Left hindlimb (tissue), 1 donor: Measurements from ENCODE around the gene ATP7B.
"Not testable (repeated sequence)": the region's sequence is repeated elsewhere in the genome, so short reads cannot be mapped to it uniquely, and the experiment has no call there.

Experiments
- DNase-seq: peaks from one replicate; pipeline ENCODE4 v3.0.0-alpha.2; 2018

Gene ATP7B

DNA sequence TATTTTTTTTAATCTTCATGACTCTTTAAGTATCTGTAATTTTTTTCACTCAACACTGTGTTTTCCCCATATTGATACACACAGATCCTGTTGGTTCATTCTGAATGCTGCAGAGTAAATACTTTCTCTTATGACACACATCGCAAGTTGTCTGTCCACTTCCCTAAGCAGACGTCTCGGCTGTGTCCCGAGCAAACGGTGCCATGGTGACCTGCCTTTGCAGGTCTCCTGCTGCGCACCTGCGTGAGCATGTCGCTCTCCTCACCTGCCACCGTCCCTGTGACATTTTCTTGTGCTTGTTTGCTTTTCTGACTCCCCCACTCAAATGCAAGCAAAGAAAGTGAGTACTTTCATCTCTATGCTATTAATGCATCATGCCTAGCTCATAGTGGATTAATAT, 91.7 kb downstream of the ATP7B start:
- no peak for DNase-seq

DNA sequence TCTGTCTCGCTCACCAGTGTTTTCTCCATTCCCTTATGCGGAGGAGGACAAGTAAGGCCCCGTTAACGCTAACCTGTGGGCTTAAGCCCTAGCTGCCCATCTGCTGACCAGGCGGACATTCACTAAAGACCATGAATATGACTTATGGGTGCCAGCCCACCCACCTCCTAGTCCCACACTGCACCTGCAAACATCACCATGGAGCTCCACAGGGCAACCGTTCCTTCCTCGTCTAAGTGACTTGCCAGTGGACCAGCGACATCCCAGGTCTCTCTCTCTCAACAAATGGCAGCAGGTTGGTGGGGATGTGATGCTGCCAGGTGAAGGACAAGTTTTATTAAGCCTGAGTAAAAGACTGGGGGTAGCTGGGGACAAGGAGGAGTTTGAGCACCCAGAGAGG, 94.3 kb downstream of the ATP7B start:
- no peak for DNase-seq

DNA sequence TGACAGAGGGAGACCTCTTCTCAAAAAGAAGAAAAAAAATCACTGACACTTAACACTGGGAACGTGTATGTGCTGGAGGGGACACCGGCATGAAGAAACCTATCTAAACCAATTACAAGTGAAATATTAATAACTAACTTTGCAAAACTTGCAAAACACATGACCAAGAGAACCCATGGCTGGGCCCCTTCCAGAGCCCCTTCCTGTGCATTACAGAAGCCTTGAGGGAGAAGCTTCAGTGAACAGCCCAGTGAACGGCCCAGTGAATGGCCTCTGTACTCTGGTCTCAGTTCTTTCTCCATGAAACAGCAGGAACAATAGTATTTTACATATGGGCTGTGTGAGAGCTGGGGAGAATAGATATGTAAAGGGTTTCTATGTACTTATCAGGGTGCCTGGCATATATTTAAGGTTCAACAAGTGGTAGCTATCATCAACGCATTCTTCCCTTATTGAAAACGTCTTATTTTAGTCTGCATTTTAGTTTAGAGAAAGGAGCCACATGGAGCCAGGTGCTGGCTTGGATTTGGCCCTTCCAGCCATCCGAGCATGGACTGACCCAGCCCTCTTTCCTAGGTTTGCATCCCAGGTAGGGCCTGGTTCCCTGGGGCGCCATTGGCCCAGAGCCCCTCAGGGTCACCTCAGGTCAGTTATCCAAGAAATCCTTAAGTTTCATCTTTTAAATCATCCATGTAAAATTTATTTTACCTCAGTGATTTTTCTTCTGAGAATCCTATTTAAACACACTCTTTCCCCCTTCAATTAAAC, 95.0 kb downstream of the ATP7B start:
- no peak for DNase-seq

DNA sequence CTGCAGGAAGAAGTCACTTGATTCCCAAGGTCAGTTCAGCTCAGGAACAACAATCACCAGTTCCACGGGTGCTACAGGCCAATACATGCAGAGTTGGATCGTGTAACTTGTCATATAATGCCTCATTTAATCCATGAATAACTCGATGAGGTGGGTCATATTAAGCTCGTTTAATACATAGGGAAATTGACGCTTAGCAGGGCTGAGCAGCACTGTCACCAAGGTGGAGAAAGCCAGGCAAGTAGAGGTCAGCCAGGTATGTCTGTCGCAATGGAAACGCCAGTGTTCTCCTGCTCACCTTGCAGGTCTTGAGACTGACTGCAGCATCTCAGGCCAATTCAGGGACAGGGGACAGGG, 97.1 kb downstream of the ATP7B start:
- DNase-seq: no peak

DNA sequence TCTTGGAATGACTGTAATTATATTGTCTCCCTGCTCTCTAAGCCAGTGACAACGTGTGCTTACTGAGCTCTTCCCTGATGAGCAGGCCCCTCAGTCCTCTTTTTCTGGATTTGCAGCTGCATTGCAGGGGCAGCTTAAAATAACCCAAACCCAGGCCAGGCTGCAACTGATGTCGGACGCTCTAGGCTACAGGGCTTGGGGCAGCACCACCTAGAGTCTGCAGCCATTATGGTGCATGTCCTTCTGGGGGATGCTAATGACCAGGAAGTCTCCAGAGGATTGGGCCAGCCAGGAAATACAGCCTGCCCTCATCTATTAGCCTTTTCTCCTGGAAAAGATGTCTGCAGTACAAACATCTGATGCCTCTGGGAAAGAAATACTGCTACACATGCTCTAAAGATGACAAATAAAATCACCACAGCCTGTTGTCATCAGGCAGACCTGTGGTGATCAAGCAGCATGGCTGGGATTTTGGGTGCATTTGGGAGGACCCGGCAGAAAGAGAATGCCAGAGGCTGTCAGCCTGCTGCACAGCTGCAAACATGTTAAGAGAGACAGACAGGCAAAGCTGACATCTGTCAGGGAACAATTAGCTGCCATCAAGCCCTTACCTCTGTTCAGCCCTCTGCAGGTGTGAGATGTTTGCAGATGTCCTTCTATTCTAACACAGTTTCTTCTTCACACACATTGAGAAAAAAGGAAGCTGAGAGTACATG, 97.7 kb downstream of the ATP7B start:
- DNase-seq: no peak

DNA sequence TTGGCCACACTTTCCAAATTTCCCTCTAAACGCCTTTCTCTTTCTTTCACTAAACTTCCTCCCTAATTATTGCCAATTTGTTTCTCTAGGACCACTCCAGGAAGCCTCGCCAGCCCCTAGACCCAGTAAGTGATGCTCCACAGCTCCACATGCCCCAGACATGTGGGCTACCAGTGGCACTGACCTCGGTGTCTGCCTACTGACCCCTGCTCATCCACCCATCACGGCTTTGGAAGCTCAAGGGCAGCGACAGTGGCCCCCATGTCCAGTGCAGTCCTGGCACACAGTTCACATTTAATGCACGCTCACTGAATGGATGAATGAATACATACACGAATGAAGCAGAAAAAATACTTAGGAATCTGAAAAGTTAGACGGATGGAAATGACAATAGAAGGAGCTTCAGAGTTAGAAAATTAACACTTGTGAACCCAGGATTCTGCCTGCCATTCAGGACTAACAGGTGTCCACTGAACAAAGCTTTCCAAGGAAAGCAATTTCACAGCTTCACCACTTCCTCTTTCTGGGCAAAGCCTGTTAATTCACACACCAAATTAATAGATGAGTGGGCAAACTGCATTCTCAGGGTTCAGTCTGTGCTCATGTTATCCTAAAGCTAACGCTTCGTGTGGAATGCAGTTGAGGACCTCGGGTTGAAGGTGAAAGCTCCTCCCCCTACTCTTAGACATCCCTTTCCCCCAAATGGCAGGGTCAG, 98.6 kb downstream of the ATP7B start:
- DNase-seq: no peak

DNA sequence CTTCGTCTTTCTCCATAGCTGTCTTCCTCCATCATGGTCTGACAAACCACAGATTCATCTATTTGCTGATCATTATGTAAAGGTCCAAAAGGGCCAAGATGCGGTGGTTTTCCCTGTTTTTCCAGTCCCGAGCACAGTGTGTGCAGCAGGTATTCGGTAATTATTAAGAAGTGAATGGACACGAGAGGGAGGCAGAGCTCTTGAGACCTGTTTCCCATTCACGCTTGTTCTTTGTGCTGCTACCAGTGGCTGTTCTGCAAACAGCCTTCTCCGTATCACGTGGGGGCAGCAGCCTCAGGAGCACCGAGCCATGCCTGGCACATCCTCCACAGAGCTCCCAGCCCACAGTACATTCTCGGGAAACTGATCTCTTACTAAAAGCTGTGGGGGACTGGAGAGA, 99.2 kb downstream of the ATP7B start:
- no peak for DNase-seq

DNA sequence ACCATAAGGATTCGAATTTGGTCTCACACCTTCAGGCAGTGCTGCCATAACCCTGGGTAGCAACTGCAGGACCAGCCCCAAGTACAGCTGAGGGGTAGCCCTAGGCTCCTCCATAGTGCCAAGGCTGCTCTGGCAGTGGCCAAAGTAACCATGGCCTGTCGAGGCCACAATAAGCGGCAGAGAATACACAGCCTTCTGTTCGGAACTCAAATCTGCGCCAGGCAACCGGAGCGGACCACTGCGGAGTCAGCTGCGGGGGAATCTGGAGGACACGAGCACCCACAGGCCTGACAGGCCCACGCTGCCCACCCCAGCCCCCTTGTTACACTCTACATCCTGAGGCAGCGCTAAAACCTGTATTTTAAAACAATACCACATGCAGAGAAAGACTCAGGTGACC, 100.7 kb downstream of the ATP7B start:
- DNase-seq: no peak

DNA sequence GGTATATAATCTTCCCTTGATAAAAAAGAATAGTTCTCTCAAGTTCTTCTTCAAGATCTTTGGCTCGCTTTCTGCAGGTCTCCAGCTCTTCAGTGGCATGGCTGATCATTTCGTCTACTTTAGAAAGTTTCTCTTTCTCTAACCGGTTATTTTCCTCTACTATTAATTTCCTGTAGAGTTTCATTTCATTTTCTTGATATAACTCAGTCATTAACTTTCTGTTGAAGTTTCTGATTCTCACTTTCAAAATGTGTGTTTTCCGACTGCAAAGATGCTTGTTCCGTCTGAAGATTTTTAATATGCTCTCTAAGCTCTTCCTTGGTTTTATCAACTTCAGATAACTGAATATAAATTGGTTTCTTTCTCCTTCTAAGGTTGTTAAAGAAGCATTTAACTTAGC, 102.0 kb downstream of the ATP7B start:
- not testable (repeated sequence) for DNase-seq

DNA sequence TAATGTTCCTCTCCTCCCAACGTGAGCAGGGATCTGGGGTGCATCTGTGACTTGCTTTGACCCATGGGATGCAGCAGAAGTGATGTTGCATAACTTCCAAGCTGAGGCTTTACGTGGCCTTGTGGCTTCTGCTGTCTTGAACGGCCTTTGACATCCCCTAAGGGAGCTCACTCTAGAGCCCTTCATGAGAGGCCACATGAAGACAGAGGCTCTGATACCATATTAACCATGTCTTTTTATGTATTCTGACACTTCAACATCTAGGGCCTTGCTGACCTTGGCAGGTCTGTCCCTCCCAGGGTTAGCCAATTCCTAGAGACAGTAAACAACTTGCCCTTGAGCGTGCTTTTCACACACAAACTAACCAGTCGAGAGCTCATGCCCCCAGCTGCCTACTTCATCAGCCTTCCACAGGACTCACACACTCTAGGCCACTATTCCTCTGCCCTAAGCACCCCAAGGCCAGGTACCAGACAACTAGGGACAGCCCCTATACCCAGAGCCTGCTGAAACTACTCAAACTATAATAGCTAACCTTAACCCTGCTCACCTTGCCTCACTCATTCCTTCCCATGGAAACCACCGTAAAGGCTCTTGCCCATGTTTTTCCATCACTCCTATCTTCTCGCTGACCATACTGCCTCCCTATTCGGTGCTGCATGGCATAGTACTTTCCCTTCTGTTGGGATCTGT, 104.1 kb downstream of the ATP7B start:
- DNase-seq: no peak

DNA sequence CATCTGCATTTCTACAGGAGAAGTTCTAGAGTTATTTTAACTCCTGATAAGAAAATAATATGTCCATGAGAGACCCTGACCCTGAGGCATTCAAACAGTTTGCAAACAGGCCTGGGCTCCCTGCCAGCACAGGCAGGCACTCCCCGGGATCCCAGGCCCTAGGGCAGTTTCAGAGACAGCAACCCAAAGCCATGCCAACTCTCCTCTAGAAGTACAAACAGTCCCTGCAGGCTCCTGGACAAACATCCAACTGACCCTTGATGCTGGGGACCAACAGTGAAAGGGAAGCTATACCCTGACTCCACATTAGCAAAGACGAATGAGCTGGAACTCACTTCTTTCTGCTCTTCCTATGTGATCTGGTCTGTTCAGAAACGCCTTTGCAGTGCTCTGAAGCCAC, 104.7 kb downstream of the ATP7B start:
- no peak for DNase-seq

DNA sequence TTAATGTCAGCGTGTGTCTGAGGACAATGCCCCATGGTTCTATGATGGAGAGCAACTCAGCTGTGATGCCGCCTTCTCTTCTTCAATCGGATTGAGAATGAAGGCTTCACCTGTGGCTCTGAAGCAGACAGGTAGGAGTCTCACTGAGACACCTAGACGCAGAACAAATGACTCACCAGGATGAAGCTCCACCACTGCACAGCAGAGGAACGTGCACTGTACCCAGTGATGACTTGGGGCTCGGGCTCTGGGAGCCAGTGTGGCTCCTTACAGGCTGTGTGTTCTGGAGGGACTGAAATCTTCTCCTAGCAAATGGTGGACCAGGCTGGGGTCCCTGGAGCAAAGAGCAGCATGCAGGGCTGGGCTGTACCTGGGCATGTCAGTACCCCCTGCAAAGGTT, 105.5 kb downstream of the ATP7B start:
- DNase-seq: no peak

DNA sequence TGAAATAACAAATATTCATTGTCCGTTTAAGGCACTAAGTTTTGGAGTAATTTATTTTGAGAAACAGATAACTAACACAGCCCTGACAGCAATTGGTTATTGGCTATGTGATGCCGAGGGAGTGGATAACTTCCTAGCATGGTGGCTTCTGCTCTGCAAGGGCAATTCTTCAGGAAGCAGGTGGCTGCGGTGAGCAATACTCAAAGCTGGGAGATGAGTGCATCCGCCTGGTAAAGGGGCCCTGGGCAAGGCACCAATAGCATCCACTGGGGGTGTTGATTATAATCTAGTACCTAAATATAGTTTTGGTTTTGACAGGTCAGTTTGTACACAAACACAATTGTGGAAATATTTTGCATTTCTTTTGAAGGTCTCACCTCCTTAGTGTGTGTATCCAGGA, 108.5 kb downstream of the ATP7B start:
- no peak for DNase-seq

DNA sequence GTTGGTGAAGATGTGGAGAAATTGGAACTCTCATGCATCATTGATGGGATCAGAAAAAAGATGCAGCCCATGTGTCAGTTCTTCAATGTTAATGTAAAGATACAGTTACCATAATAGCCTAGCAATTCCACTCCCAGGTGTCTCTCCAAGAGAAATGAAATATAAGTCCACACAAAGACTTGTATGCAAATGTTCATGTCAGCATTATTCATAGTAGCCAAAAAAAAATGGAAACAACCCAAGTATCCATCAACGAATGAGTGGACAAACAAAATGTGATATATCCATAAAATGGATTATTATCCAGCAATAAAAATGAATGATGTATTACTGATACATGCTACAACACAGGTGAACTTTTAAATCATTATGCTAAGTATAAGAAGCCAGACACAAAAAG, 110.8 kb downstream of the ATP7B start:
- no peak for DNase-seq

DNA sequence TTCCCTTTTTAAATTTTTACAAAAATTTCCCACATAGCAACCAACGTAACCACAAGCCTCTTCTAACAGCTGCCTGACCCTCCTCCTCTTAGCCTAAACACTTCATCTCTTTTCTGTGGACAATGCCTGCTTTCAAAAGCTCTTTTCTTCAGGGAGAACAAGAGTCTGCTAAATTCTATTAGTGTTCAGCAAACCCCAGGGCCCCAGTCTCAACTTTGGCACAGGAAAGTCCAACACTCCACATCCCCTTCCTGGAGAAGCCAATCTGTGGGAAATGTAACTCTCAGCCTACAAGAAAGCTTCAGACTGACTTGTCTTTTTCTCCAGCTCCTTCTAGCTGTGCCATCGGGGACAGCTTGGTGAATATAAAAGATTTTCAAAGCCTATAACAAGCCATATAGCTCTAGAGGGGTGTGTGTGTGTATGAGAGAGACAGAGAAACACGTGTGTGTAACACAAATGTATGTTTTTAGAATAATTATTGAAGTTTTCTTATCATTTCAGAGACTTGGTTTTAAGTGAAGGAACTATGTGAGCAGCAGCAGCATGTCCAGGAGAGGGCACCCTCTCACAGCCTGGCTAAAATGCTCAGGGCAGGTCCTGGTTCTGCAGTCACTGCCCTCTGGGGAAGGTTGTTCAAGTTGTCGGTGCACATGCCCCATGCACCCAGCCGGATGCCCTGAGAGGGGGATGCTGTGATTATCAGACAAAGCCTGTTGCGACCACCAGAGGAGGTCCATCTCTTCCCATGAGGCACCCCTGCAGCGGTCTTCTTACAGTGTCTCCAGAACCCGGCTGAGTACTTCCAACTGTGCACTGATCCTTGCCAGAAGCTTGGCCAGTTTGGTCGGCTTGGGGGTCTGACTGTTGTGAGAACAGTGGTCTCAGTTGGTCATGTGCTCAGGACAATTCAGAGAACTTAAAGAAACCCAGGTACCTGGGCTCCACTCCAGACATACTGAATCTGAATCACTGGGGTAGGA, 115.1 kb downstream of the ATP7B start:
- no peak for DNase-seq

DNA sequence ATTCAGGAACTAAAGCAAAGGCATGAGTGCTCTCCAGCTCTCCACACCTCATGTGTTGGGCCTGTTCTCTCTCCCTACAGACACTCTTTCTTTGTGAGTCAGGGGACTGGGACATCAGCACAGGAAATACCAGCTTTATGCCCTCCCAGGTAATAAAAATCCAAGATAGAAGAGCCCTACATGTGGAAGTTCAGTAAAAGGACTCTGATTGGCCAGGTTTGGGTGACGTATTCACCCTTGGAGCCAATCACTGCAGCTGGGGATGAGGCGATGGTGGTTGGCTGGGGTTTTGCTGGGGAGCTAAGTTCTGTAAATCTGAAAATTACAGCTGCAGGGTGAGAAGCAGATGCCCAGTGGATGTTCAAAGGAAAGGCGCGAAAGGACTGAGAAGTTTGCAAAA, 117.0 kb downstream of the ATP7B start:
- no peak for DNase-seq

DNA sequence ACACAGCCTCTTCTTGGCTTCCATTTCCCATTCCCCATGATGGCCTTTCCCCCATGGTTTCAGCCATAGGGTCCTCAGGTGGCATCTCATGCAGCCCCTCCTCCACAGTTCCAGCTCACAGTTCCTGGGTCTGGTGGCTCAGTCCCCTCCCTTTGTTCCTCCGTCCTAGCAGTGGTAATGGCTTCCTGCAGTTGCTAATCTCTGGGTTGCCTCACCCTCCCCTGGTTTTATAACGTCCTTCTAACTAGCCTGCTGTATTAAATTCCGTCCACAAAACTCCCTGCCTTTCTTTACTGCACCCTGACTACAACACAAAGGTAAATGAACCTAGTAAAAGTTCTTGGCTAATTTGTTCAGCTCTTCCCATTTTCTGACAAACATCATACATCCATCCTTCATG, 118.6 kb downstream of the ATP7B start:
- DNase-seq: no peak

DNA sequence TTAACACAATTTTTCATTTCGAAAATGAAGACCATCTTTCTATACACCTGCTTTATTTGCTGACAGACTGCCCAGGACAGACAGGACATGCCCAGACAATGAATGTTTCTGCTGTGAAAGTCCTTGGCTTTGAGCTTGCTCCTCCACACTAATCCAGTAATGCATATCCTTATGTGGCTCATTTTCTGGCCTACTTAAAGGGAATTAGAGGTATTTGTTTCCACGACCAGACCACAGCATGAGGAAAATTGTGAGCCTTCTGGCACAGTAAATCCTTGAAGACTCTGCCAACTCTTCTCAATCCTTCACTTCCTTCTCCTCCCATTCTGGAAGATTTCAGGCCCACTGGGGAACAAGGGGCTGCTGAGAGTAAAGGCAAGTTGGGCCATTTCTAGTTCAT, 123.8 kb downstream of the ATP7B start:
- DNase-seq: peak; percentile 52

DNA sequence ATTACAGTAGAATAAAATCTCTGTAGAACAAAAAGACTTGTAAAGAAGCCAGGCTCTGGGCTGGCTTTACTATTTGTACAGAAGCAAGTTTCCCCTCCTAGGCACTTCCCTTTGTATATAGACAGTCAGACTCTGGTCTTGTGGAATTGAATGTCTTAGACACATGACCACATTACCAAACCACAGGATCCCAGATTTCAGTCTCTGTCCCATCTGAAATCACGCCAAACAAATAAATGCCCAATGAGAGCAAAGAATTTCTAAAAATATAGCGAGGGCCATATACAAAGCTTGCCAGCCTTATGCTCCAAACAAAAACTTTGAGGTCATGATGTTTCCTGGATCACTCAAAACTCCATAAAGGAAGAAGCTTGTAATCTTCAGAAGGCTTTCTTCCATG, 125.6 kb downstream of the ATP7B start:
- DNase-seq: no peak

DNA sequence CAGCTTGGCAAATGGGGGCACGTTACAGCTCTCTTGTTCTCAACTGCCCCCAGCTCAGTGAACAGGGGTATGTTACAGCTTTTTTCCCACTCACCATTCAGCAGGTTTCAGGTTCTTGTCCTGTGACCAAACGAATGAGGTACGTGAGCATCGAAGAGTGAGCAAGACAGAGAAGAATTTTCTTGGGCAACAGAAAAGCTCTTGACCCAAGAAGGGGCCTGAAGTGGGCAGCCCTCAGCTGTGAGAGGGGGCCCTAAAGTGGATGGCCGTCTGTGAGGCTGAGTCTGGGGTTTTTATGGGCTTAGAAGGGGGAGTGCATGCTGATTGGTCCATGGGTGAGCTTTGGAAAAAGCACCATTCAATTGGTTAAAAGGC, 128.0 kb downstream of the ATP7B start:
- DNase-seq: no peak
